Measurements from ENCODE around the gene PACSIN2.

GRCh38 chr22:42928969-42929837 is 85.7 kb downstream of the PACSIN2 start:
- no peak for TF ChIP-seq CTCF (IDR thresholded peaks at IDR 0.05)
- TF ChIP-seq ELK1 (IDR thresholded peaks at IDR 0.05; ENCODE audit: low read depth, low read length), result no peak
- no peak for TF ChIP-seq RCOR1 (IDR thresholded peaks at IDR 0.05; ENCODE audit: low read depth, low read length)
- TF ChIP-seq POLR2A (IDR thresholded peaks at IDR 0.05; ENCODE audit: low read length), result no peak
- no peak for TF ChIP-seq NR3C1 (IDR thresholded peaks at IDR 0.05)
- TF ChIP-seq USF2 (IDR thresholded peaks at IDR 0.05), result no peak
- TF ChIP-seq POLR2AphosphoS2 (conservative IDR thresholded peaks at IDR 0.05; ENCODE audit: low read length), result no peak
- TF ChIP-seq EP300 (IDR thresholded peaks at IDR 0.05), result no peak
- TF ChIP-seq CHD2 (IDR thresholded peaks at IDR 0.05; ENCODE audit: low read length, partially characterized antibody), result no peak
- TF ChIP-seq JUNB (IDR thresholded peaks at IDR 0.05), result no peak
- no peak for TF ChIP-seq ZSCAN20 (CRISPR knock-in tag; IDR thresholded peaks at IDR 0.05)
- no peak for TF ChIP-seq HDAC2 (IDR thresholded peaks at IDR 0.05)
- TF ChIP-seq REST (IDR thresholded peaks at IDR 0.05), result no peak

Measured in A549 (cell line).